DMS 273 (cell line): Measurements from ENCODE around the gene MRPS9.

Experiments
- DNase-seq: peaks from one replicate; lab custom pipeline; 2025; ENCODE audit not compliant: unreplicated experiment; lab: John Stamatoyannopoulos, UW

Gene MRPS9

DNA sequence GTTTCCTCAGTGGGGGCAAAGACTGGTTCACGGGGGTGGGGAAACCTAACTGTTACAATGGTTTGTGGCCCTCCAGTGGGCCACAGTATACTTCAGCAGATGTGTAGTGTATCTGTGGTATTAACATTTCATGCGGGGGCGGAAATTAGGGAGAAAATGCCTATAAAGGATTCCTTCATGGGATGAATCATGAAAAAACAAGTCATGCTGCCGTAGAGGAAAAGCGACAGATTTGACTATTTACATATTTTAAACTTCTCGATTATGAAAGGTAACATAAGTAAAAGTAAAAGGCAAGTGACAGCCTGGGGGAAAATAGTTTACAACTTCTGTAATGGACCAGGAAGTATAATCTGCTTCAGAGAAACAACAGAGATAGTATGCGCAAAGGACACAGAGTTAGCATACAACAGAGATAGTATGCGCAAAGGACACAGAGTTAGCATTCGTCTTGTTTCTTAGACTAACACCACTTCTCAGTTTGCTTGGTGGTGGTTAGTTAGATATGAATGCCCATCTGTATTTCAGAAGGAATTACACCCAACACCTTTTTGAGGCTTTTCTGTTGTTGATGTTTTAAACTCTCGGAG lies 41.1 kb downstream of the MRPS9 start:
- DNase-seq = peak; percentile 21

GRCh38 chr2:105080461-105080860 lies 42.6 kb downstream of the MRPS9 start:
- DNase-seq = no peak

DNA sequence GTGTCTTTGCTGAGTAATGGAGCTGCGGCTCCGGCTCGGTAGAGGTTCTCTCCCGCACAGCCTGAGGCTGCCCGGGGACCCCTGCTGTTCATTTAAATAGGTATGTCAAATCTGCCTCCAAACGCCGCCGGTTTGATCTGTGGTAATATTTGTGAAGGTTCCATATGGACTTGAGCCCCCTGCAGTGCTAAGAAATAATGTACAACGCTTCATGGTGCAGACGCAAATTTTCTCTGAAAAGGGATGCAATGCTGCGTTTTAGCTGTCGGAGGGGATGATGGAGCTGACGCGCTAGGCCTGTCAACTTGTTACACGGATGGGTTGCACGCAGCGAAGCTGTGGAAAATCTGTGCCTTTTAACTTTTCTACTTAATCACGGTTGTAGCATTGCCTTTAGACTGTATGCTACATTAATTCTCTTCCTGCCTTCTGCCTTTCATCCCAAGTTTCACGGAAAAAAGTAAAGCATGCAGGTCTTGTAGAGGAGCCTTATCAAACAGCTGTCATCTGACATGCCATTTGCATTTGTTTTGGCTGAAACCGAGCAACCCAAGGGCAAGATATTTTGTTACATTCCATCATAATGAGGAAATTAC lies 43.2 kb downstream of the MRPS9 start:
- peak; percentile 77 for DNase-seq

DNA sequence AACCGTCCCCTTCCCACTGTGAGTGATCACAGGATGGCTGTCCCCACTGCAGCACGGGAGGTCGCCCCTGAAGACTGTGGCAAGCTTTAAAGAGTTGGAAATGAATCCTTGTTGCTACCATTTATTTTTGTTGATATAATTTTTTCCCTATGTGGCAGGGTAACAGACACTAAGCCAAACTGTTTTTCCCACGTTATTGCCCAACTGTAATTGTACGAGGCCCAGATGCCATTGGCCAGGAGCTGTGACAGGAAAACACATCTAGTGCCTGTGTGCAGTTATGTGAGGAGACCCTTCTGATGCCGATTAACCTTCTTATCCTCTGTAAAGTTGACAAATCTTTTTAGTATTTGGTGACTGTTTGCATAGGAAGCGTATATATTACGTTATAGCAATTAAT lies 44.2 kb downstream of the MRPS9 start:
- DNase-seq = no peak

- no peak for DNase-seq
These were observed 47.7 kb downstream of the MRPS9 start for GRCh38 chr2:105085525-105085924.

DNA sequence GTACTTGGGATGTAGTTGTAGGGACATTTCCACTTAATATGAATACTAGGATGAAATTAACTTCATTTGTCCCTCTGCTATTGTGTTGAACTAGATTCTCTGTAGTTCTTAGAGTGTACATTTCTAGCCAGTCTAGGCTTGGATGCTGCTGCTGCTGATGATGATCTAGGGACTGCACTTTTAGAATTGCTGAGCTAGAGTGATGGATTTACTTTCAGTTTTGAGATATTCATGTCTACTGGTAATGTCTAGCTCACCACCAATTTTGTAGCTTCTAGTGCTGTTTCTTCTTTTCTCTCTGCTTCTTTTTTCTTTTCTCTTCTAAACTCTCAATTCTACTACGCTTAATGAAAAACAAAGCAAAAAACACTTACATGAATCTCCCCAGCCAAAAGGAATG lies 49.4 kb downstream of the MRPS9 start:
- DNase-seq = no peak

DNA sequence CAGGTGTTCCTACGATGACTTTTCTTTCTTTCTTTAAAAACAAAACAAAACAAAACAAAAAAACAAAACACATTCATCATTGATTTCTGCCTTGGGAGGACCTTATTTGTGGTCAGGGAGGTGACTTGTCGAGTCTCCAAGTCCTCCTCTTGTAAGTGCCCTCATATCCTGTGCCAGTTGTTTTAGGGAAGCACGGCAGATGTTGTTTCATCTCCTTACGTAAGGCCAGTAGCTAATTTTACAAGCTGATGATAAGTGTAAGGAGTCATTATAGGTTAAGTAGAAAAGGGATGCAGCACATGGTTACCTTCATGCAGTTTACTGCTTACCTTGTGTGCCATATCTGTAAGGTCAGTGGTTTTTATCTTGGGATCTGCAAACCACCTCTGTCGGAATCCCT lies 52.2 kb downstream of the MRPS9 start:
- no peak for DNase-seq

DNA sequence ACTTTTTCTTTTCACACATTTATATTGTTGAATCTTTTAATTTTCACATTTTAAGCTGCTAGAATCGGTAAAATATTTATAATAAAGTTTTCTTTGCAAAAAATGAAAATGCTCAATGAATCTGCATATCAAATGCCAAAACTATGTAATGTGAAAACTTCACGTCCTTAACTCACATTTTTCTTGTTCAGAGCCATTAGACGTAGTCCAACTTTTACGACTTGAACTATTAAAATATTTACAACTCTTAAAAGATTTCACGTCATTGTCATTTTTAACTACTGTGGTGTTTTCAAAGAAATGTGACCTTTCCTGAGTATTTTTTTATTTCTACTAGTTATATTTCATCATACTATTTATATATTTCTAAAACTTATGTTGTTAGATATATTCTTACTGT lies 54.9 kb downstream of the MRPS9 start:
- no peak for DNase-seq

GRCh38 chr2:105099153-105099552 lies 61.3 kb downstream of the MRPS9 start:
- DNase-seq = no peak

DNA sequence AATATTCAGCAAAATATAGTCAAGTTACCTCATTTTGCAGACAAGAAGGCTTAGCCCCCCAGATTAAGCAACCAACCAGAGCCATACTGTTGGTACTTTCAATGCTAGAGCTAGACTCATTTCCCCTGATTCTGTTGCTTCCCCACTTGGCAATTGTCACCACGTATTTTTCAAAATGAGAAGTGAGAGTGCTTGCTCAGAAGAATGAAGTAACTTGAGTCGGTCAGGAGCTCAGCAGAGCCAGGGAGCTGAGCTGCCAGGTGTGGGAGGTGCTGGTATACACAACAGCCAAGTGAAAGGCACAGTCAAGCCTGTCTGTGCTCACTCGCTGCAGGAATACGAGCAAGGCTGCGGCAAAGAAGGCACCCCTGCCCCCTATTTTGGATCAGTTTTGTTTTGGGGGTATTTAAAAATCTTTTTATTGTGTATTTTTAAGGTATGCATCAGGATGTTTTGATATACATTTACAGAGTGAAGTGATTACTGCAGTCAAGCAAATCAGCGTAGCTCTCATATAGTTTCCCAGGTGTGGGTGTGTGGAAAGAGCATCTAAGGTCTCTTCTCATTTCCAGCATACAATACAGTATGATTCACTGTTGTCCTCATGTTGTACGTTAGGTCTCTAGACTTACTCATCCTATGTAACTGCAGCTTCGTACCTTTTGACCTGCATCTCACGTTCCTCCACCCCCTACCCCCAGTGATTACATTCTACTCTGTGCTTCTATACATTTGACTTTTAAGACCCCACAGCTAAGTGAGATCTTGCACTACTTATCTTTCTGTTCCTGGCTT lies 62.4 kb downstream of the MRPS9 start:
- no peak for DNase-seq

- DNase-seq = no peak
These were observed 64.1 kb downstream of the MRPS9 start for GRCh38 chr2:105102001-105102400.

DNA sequence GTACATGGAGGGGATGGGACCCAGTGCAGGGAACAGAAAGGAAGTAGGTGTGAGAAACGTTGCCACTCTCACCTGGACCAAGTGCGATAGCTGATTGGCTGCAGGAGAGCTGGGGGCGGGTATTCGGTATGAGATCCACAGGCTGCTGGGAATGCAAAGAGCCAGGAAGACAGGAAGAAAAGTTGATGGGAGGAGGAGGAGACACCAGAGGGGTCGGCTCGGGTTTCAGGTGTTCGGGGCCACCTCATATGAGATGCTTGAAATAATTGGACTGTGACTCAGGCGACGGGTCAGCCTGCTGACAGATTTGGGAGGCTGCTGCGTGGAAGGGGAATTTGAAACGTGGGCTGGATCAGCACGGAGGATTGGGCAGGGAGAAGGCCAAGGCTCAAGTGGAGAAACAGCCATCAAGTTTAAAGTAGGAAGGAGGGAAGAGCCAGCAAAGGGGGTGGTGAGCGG lies 65.1 kb downstream of the MRPS9 start:
- peak; percentile 43 for DNase-seq

GRCh38 chr2:105103481-105103880 lies 65.6 kb downstream of the MRPS9 start:
- peak; percentile 41 for DNase-seq

- DNase-seq = no peak
These were observed 66.4 kb downstream of the MRPS9 start for GRCh38 chr2:105104208-105104731.

GRCh38 chr2:105110295-105110829 lies 72.5 kb downstream of the MRPS9 start:
- no peak for DNase-seq

- no peak for DNase-seq
These were observed 73.7 kb downstream of the MRPS9 start for GRCh38 chr2:105111365-105112150.

DNA sequence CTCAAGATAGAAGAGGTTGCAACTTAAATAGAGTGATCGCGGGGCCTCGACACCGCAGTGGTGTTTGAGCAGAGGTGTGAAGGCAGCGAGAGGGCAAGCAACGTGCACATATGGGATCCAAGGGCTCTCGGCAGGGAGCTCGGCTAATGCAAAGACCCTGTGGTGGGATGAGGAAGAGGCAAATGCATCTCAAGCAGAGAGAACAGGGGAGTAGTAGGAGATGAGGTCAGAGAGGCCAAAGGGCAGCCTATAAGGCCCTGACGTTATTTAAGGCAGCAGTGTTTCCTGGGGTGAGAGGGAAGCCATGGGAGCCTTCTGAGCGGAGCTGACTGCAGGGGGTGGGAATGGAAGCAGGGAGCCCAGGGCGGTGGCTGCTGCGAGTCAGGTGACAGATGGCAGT lies 74.5 kb downstream of the MRPS9 start:
- peak; percentile 11 for DNase-seq

DNA sequence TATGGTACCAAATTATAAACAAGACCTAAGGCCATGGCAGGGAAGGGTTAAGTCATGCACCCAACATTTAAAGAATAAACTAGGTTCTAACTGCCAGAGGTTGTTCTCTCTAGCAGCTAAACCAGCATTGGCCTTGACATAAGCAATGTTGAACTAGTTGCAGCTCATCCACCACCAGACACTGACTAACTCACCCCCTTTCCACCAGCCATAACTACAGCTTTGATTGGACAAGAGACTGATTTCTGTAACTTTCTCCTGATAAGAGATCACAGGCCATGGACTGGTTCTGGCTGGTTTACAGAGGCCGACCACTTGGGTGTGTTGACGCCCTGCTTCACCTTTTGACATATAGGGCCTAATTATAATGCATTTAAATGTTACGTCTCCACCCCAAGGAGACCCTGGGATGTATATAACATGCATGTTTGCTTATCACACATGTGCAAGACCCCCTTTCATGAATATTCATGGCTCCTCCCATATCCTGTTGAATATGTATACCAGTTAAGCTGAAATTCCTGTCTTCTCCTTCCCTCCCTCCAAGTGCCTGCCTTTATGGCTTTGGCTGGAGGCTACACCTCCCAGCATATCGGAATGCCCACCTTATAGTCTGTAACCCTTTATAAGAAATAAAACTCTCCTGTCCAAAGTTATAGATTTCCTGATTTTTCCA lies 75.9 kb downstream of the MRPS9 start:
- no peak for DNase-seq

DNA sequence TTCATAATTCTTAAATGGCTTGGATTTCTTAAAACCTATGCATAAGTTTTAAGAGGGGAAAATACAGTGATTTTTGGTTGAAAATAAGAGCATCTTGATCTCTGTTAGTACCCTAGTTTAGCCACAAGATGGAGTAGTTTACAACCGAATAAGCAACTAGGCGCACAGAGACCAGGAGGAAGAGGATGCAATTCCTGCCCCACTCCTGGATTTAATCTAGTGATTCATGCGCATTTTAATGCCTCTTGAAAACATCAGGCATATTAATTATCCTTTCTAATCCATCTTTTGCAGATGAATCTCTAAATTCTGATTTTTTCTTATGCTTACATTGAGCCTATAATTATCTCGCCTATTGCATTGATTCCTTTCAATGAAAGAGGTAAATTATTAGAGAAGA lies 76.7 kb downstream of the MRPS9 start:
- peak; percentile 77 for DNase-seq

- DNase-seq = no peak
These were observed 78.5 kb downstream of the MRPS9 start for GRCh38 chr2:105116348-105116747.
